PFSK-1 (cell line): ENCODE data around the gene MYB.

Source experiments
- POLR2AphosphoS5 ChIP-seq: IDR thresholded peaks from 2 replicates; pipeline ENCODE4 v1.6.1; 2012; ENCODE audit warnings: low read depth, mild to moderate bottlenecking, control low read depth, low read length, moderate library complexity
- SIN3A ChIP-seq: IDR thresholded peaks from 2 replicates; pipeline ENCODE4 v1.6.1; 2012; ENCODE audit warnings: mild to moderate bottlenecking, low read length, moderate library complexity, borderline replicate concordance; ENCODE audit not compliant: insufficient read depth
- TAF1 ChIP-seq: IDR thresholded peaks from 2 replicates; pipeline ENCODE4 v1.6.1; 2012; ENCODE audit warnings: low read length, control low read depth, borderline replicate concordance; ENCODE audit not compliant: insufficient read depth
- TF ChIP-seq, protein P1 (sequence below), 2 experiments: IDR thresholded peaks; 2 replicates each; pipeline versions ENCODE4 v1.6.1 to v1.8.0; 2011 to 2012; ENCODE audit warnings: low read depth in 2 of 2, low read length in 2 of 2, control low read depth in 1 of 2, inconsistent platforms in 1 of 2, mild to moderate bottlenecking in 1 of 2, moderate library complexity in 1 of 2; ENCODE audit not compliant: insufficient read depth in 1 of 2

DNA sequence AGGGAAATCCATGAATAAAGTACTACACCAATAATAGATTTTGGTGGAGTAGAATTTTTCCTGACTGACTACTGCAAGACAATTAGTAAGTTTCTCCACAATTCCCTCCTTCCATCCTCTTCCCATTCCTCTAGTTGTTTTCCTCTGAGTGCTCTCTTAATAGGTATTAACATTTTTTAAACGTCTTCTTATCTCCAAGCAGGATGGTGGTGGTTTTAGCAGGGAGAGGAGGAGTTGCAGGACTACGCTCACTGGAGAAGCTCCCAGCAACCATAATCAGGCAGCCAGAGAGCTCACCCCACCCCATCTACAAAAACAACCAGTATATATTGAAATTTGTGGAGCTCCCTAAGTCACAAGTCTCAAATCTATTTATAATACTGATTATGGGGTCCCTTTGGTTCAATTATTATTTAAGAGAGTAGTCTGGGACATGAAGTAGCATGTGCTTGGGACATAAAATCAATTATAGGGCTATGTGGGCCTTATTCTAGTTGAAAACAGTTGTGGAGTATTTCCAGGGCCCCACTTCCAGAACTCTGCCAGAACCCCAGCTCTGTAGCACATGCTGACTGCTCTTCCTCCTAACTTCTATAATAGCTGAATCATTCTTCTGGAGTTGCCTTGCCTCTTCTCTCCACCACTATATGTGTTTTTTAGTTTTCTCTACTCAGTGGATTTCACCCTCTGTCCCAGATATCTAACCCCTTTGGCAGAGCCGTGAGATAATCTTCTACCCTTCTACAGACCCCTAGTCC is 49.8 kb downstream of the MYB start:
- TF ChIP-seq POLR2AphosphoS5: no peak
- TF ChIP-seq, protein P1, sequence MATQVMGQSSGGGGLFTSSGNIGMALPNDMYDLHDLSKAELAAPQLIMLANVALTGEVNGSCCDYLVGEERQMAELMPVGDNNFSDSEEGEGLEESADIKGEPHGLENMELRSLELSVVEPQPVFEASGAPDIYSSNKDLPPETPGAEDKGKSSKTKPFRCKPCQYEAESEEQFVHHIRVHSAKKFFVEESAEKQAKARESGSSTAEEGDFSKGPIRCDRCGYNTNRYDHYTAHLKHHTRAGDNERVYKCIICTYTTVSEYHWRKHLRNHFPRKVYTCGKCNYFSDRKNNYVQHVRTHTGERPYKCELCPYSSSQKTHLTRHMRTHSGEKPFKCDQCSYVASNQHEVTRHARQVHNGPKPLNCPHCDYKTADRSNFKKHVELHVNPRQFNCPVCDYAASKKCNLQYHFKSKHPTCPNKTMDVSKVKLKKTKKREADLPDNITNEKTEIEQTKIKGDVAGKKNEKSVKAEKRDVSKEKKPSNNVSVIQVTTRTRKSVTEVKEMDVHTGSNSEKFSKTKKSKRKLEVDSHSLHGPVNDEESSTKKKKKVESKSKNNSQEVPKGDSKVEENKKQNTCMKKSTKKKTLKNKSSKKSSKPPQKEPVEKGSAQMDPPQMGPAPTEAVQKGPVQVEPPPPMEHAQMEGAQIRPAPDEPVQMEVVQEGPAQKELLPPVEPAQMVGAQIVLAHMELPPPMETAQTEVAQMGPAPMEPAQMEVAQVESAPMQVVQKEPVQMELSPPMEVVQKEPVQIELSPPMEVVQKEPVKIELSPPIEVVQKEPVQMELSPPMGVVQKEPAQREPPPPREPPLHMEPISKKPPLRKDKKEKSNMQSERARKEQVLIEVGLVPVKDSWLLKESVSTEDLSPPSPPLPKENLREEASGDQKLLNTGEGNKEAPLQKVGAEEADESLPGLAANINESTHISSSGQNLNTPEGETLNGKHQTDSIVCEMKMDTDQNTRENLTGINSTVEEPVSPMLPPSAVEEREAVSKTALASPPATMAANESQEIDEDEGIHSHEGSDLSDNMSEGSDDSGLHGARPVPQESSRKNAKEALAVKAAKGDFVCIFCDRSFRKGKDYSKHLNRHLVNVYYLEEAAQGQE (IDR thresholded peaks at IDR 0.05; ENCODE audit: insufficient read depth in 1 of 2, low read depth in 2 of 2, low read length in 2 of 2): no peak
- no peak for TF ChIP-seq SIN3A
- no peak for TF ChIP-seq TAF1
